ENCODE data around the gene UCHL3.
"Not testable (repeated sequence)": the region's sequence is repeated elsewhere in the genome, so short reads cannot be mapped to it uniquely, and the experiment has no call there.

Gene UCHL3

GRCh38 chr13:75537401-75538365, 11.9 kb upstream of the UCHL3 start, which contains the start of gene COMMD6:
COMMD6 (minus strand) TSS chr13:75537841; CDS start chr13:75537805, 36 bp downstream.
- Mint-ChIP-seq H3K27me3 (no peaks in the 10 kb centered on the region), H3K4me3 (peak within 1 kb of the TSS; percentile 99)

DNA sequence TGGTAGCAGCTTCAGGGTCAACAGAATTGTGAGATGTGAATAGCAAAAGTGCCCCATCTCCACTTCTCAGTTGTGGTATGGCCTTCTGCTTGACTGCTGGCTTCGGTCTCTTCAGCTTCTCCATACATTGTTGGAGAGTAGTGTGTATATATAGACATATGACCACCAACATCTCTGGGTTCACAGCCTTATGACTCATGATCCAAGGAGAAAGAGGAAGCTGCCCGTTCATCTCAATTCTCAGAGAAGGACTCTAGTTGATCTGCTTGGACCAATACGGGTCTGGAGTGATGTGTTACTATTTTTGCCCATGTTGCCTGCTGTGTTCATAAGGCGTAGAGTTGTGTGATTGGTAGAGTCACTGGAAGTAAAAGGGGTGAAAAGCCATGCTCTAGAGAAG, 8.3 kb upstream of the UCHL3 start:
- no peak overlapping the region for H3K4me3 Mint-ChIP-seq
- H3K9me3 Mint-ChIP-seq = no peaks in the 10 kb centered on the region
- H3K36me3 Mint-ChIP-seq = no peaks in the 10 kb centered on the region
- H3K27me3 Mint-ChIP-seq = no peaks in the 10 kb centered on the region
- H3K4me1 Mint-ChIP-seq = peaks cover 22% of the 10 kb centered on the region
- no peak overlapping the region for H3K27ac Mint-ChIP-seq

More at GRCh38 chr13:75537401-75538365, 11.9 kb upstream of the UCHL3 start, which contains the start of gene COMMD6:
- Mint-ChIP-seq H3K9me3 (no peaks in the 10 kb centered on the region), H3K27ac (peak within 1 kb of the TSS; percentile 97), H3K36me3 (peaks cover 7% of the 10 kb centered on the region), H3K4me1 (peaks cover 50% of the 10 kb centered on the region)

DNA sequence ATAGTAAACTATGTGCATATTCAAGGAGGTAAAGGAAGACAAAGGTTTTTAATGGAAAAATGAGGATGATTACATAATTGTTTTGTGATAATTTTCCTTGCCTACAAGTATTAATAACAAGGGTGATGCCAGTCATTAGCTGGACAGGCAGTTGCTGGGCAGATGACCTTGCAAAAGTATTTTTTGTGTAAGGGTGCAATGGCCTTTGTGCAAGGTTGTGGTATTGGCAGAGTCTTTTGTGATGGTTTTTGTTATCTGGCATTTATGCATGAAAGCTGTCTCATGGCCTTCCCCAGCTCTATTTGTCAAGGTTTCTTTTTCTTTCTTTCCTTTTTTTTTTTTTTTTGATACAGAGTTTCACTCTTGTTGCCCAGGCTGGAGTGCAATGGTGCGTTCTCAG, 7.6 kb upstream of the UCHL3 start:
- no peaks in the 10 kb centered on the region for H3K9me3 Mint-ChIP-seq
- no peak overlapping the region for H3K27ac Mint-ChIP-seq
- H3K36me3 Mint-ChIP-seq = no peaks in the 10 kb centered on the region
- no peak overlapping the region for H3K4me3 Mint-ChIP-seq
- H3K27me3 Mint-ChIP-seq = no peaks in the 10 kb centered on the region
- peaks cover 15% of the 10 kb centered on the region for H3K4me1 Mint-ChIP-seq

- Mint-ChIP-seq H3K9me3 (no peaks in the 10 kb centered on the region), H3K36me3 (no peaks in the 10 kb centered on the region), H3K4me1 (peaks cover 6% of the 10 kb centered on the region), H3K27me3 (no peaks in the 10 kb centered on the region), H3K4me3 (no peak overlapping the region), H3K27ac (no peak overlapping the region)
Observed at GRCh38 chr13:75544681-75545330, 4.8 kb upstream of the UCHL3 start.

DNA sequence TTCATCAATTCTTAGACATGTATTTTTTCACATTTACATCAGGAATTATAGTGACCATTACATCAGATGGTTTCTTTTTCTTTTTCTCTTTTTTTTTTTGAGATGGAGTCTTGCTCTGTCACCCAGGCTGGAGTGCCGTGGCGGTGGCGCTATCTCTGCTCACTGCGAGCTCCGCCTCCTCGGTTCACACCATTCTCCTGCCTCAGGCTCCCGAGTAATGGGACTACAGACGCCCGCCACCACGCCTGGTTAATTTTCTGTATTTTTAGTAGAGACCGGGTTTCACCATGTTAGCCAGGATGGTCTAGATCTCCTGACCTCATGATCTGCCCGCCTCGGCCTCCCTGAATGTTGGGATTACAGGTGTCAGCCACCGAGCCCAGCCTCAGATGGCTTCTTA, 4.2 kb upstream of the UCHL3 start:
- H3K27ac Mint-ChIP-seq, H3K4me3 Mint-ChIP-seq, H3K27me3 Mint-ChIP-seq, H3K36me3 Mint-ChIP-seq, H3K9me3 Mint-ChIP-seq: not testable (repeated sequence)
- peaks cover 10% of the 10 kb centered on the region for H3K4me1 Mint-ChIP-seq

GRCh38 chr13:75547917-75548316, 1.7 kb upstream of the UCHL3 start:
- H3K27me3 Mint-ChIP-seq = no peaks in the 10 kb centered on the region
- no peak overlapping the region for H3K4me3 Mint-ChIP-seq
- H3K9me3 Mint-ChIP-seq = no peaks in the 10 kb centered on the region
- peaks cover 31% of the 10 kb centered on the region for H3K4me1 Mint-ChIP-seq
- peaks cover 2% of the 10 kb centered on the region for H3K36me3 Mint-ChIP-seq
- H3K27ac Mint-ChIP-seq = no peak overlapping the region

DNA sequence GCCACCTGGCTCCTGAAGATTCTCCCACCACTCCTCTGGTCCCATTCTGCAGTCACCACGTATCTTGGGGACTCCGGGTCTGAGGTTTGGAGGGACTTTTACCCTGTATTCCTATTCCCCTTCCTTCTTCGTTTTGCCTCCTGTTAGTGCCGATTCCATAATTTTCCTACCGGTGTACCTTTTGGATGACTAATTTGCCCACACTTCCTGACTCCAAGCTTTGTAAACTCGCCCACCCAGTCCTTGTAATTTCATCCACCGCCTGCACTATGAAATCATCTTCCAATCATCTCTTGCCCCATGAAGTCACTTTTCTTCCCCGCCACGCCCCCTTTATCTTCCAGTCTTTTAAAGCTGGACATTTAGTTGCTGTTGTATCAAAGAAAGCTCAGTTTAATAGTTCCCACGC, 572 bp downstream of the UCHL3 start:
- Mint-ChIP-seq H3K36me3 (peaks cover 23% of the 10 kb centered on the region), H3K4me1 (peaks cover 53% of the 10 kb centered on the region), H3K4me3 (peak overlapping the region; percentile 100), H3K9me3 (no peaks in the 10 kb centered on the region), H3K27ac (peak overlapping the region; percentile 98), H3K27me3 (no peaks in the 10 kb centered on the region)

- no peaks in the 10 kb centered on the region for H3K27me3 Mint-ChIP-seq
- peaks cover 26% of the 10 kb centered on the region for H3K36me3 Mint-ChIP-seq
- no peaks in the 10 kb centered on the region for H3K9me3 Mint-ChIP-seq
- H3K4me3 Mint-ChIP-seq = peak overlapping the region; percentile 60
- H3K27ac Mint-ChIP-seq = no peak overlapping the region
- H3K4me1 Mint-ChIP-seq = peaks cover 82% of the 10 kb centered on the region
Observed at GRCh38 chr13:75554464-75554863, 4.9 kb downstream of the UCHL3 start.

- no peaks in the 10 kb centered on the region for H3K27me3 Mint-ChIP-seq
- H3K27ac Mint-ChIP-seq = peak overlapping the region; percentile 63
- H3K4me1 Mint-ChIP-seq = peaks cover 86% of the 10 kb centered on the region
- peaks cover 26% of the 10 kb centered on the region for H3K36me3 Mint-ChIP-seq
- H3K4me3 Mint-ChIP-seq = peak overlapping the region; percentile 34
- no peaks in the 10 kb centered on the region for H3K9me3 Mint-ChIP-seq
Observed at GRCh38 chr13:75554981-75555380, 5.4 kb downstream of the UCHL3 start.

- no peaks in the 10 kb centered on the region for H3K27me3 Mint-ChIP-seq
- no peaks in the 10 kb centered on the region for H3K9me3 Mint-ChIP-seq
- peaks cover 83% of the 10 kb centered on the region for H3K4me1 Mint-ChIP-seq
- no peak overlapping the region for H3K27ac Mint-ChIP-seq
- peaks cover 26% of the 10 kb centered on the region for H3K36me3 Mint-ChIP-seq
- H3K4me3 Mint-ChIP-seq = no peak overlapping the region
Observed at GRCh38 chr13:75555836-75556235, 6.2 kb downstream of the UCHL3 start.

DNA sequence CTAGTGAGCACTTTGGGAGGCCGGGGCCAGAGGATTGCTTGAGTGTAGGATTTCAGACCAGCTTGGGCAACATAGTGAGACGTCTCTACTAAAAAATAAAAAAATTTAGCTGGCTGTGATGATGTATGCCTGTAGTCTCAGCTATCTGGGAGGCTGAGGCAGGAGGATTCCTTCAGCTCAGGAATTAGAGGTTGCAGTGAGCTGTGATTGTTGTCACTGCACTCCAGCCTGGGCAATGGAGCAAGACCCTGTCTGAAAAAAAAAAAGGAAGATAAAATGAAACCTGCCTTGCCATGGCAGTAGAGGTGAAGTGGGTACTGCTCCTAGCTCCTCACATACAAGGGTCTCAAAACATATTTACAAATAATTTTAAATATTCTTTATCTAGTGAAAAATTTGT, 7.4 kb downstream of the UCHL3 start:
- H3K27ac Mint-ChIP-seq = no peak overlapping the region
- peaks cover 72% of the 10 kb centered on the region for H3K4me1 Mint-ChIP-seq
- H3K9me3 Mint-ChIP-seq = no peaks in the 10 kb centered on the region
- H3K27me3 Mint-ChIP-seq = no peaks in the 10 kb centered on the region
- peaks cover 27% of the 10 kb centered on the region for H3K36me3 Mint-ChIP-seq
- H3K4me3 Mint-ChIP-seq = no peak overlapping the region

DNA sequence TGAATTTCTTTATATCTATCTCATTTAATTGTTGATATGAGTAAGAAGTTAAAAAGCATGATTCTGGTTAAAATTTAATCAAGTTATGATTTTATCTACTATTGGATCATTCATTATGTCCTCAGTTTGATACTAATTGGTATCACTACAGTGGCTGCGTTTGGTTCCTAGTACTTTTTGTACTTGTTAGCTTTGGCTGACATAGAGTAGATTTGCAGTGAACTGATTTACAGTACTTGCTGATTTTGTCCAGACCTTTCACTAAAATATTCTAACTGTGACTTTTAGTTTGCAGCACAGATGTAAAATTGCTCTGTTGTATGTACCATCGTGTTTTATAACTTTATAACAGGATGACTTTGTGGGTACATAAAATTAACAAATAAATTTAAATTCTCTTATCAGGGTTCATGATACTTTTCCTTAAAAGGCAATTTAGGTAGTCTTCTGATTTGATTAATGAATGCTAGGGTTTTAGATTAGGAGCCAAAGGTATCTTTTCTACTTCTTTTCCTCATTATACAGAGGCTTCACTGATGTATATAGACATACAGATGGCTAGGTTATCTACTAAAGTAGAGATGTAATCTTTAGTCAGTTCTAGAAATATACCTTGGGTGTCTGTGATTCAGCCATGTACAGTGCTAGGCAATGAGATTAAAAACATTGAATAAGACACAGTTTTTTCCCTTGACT, 8.7 kb downstream of the UCHL3 start:
- H3K4me3 Mint-ChIP-seq = peak overlapping the region; percentile 47
- no peaks in the 10 kb centered on the region for H3K27me3 Mint-ChIP-seq
- H3K9me3 Mint-ChIP-seq = no peaks in the 10 kb centered on the region
- H3K4me1 Mint-ChIP-seq = peaks cover 63% of the 10 kb centered on the region
- peaks cover 24% of the 10 kb centered on the region for H3K36me3 Mint-ChIP-seq
- peak overlapping the region; percentile 70 for H3K27ac Mint-ChIP-seq

DNA sequence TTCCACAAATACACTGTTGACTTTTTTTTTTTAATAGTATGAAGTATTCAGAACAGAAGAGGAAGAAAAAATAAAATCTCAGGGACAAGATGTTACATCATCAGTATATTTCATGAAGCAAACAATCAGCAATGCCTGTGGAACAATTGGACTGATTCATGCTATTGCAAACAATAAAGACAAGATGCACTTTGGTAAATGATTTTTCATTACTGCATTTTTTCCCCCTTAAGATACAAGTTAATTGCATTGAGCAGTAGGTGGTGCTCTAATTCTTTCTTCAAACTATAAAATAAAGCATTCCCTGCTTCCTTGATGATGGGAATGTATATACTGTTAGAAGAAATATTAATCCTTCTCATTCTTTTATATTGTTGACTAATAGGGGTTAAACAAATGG, 17.1 kb downstream of the UCHL3 start:
- Mint-ChIP-seq H3K4me1 (peaks cover 5% of the 10 kb centered on the region), H3K36me3 (peaks cover 20% of the 10 kb centered on the region), H3K27ac (no peak overlapping the region), H3K9me3 (no peaks in the 10 kb centered on the region), H3K4me3 (no peak overlapping the region), H3K27me3 (no peaks in the 10 kb centered on the region)

- no peak overlapping the region for H3K27ac Mint-ChIP-seq
- peaks cover 35% of the 10 kb centered on the region for H3K36me3 Mint-ChIP-seq
- H3K9me3 Mint-ChIP-seq = no peaks in the 10 kb centered on the region
Observed at GRCh38 chr13:75569576-75569975, 20.0 kb downstream of the UCHL3 start.

DNA sequence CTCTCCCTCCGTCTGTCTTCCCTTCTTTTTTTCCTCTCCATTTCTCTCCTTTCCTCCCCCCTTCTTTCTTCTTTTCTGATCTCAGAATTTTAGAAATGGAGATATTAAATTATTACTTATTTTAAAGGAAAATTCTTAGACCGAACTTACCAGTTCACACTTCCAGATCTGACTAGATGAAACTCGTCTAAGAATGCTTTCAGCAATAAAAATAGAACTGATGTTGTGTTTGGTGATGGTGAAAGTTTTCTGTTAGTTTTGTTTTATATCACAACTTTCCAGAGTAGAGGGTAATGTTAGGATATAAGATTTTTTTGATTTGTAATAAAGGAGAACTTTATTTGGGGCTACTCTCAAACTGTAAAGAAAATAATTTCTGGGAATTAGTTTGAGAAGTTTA, 29.9 kb downstream of the UCHL3 start:
- peaks cover 8% of the 10 kb centered on the region for H3K9me3 Mint-ChIP-seq
- H3K4me1 Mint-ChIP-seq = peaks cover 15% of the 10 kb centered on the region
- H3K36me3 Mint-ChIP-seq = peaks cover 39% of the 10 kb centered on the region
- no peak overlapping the region for H3K4me3 Mint-ChIP-seq
- no peak overlapping the region for H3K27ac Mint-ChIP-seq
- H3K27me3 Mint-ChIP-seq = no peaks in the 10 kb centered on the region

More at GRCh38 chr13:75569576-75569975, 20.0 kb downstream of the UCHL3 start:
- Mint-ChIP-seq H3K4me3 (no peak overlapping the region), H3K4me1 (peaks cover 5% of the 10 kb centered on the region), H3K27me3 (no peaks in the 10 kb centered on the region)
